IMR-90 (cell line): ENCODE results near the gene STX4. TPM values are rescaled to one million over a fixed set of nuclear protein-coding genes. Genes with fewer than 3 reads are reported as not detected.

Experiments used
- ATAC-seq: fragments of 200-7000 bp; cut with Tn5 transposase; 2 replicates; pipeline ENCODE4 v1.9.1; 2020; ENCODE audit warnings: low read depth, mild to moderate bottlenecking, moderate library complexity
- BruUV-seq: library from RNA; stranded (reverse); fragments of 400-500 nt; replicated peaks from 2 replicates; lab custom pipeline; 2021; lab: Mats Ljungman, UMichigan
- CTCF ChIA-PET: fragments of 300-600 bp; formaldehyde crosslinking; extraction: SDS; loops from one replicate; lab custom pipeline; 2021; ENCODE audit warnings: antibody characterized with exemption; lab: Yijun Ruan, JAX
- POLR2A ChIA-PET: fragments of 300-600 bp; sonication (Branson Sonifier 250); formaldehyde crosslinking; loops from one replicate; lab custom pipeline; 2022; ENCODE audit warnings: antibody characterized with exemption; ENCODE audit not compliant: unreplicated experiment; lab: Charles Lee
- DNase-seq: peaks from one replicate; pipeline ENCODE4 v3.0.0; 2013
- H2AFZ ChIP-seq: replicated peaks from 2 replicates; pipeline ENCODE3; 2013; ENCODE audit warnings: low read length, mild to moderate bottlenecking; ENCODE audit not compliant: poor library complexity
- H2AK5ac ChIP-seq: 2 replicates; pipeline ENCODE4 v1.6.1; 2013; ENCODE audit warnings: low read depth, low read length, inconsistent platforms
- H2AK9ac ChIP-seq: replicated peaks from 2 replicates; pipeline ENCODE3; 2013; ENCODE audit warnings: mild to moderate bottlenecking, low read depth, low read length, moderate library complexity; ENCODE audit not compliant: poor library complexity
- H2BK120ac ChIP-seq: 2 replicates; pipeline ENCODE4 v1.6.1; 2013; ENCODE audit warnings: low read depth, low read length, inconsistent platforms
- H2BK15ac ChIP-seq: 3 replicates; pipeline ENCODE4 v1.6.1; 2013; ENCODE audit warnings: low read depth, low read length, inconsistent platforms
- H2BK20ac ChIP-seq: 2 replicates; pipeline ENCODE4 v1.6.1; 2013; ENCODE audit warnings: low read depth, mild to moderate bottlenecking, inconsistent platforms, low read length, moderate library complexity
- H2BK5ac ChIP-seq: 2 replicates; pipeline ENCODE4 v1.6.1; 2013; ENCODE audit warnings: mild to moderate bottlenecking, low read depth, low read length, inconsistent platforms; ENCODE audit not compliant: poor library complexity, severe bottlenecking
- H3K14ac ChIP-seq: replicated peaks from 2 replicates; pipeline ENCODE4 v1.6.1; 2013; ENCODE audit warnings: low read depth, low read length, inconsistent platforms
- H3K18ac ChIP-seq: 2 replicates; pipeline ENCODE4 v1.6.1; 2013; ENCODE audit warnings: low read depth, low read length, control low read depth
- H3K23ac ChIP-seq: 2 replicates; pipeline ENCODE4 v1.6.1; 2013; ENCODE audit warnings: low read depth, low read length, inconsistent platforms
- H3K27ac ChIP-seq: 2 replicates; pipeline ENCODE4 v1.5.1; 2013; ENCODE audit warnings: mild to moderate bottlenecking, control low read depth, low read length; ENCODE audit not compliant: insufficient read depth
- H3K27me3 ChIP-seq: 2 replicates; pipeline ENCODE4 v1.6.1; 2013; ENCODE audit warnings: low read length; ENCODE audit not compliant: control insufficient read depth, insufficient read depth
- H3K36me3 ChIP-seq: 2 replicates; pipeline ENCODE4 v1.6.1; 2013; ENCODE audit warnings: low read length, mixed read lengths; ENCODE audit not compliant: control insufficient read depth, insufficient read depth
- H3K4ac ChIP-seq: 2 replicates; pipeline ENCODE4 v1.6.1; 2013; ENCODE audit warnings: low read depth, low read length, inconsistent platforms
- H3K4me1 ChIP-seq: 2 replicates; pipeline ENCODE4 v1.6.1; 2013; ENCODE audit warnings: low read length, mixed read lengths; ENCODE audit not compliant: control insufficient read depth, insufficient read depth
- H3K4me2 ChIP-seq: 2 replicates; pipeline ENCODE4 v1.6.1; 2013; ENCODE audit warnings: low read depth, mild to moderate bottlenecking, control low read depth, low read length, moderate library complexity
- H3K4me3 ChIP-seq: 2 replicates; pipeline ENCODE4 v1.5.1; 2013; ENCODE audit warnings: low read depth, mild to moderate bottlenecking, control low read depth, low read length, moderate library complexity; ENCODE audit not compliant: insufficient read depth
- H3K56ac ChIP-seq: 2 replicates; pipeline ENCODE4 v1.6.1; 2013; ENCODE audit warnings: low read length, inconsistent platforms; ENCODE audit not compliant: insufficient read depth; ENCODE audit errors: extremely low read depth
- H3K79me1 ChIP-seq, 2 experiments: 2 replicates each; pipeline ENCODE4 v1.6.1; 2013; ENCODE audit warnings: low read length in 2 of 2, inconsistent platforms in 1 of 2, low read depth in 1 of 2
- H3K9ac ChIP-seq: 2 replicates; pipeline ENCODE4 v1.6.1; 2013; ENCODE audit warnings: low read depth, low read length, control low read depth
- H3K9me1 ChIP-seq: 2 replicates; pipeline ENCODE4 v1.6.1; 2013; ENCODE audit warnings: low read length, inconsistent platforms; ENCODE audit not compliant: insufficient read depth
- H3K9me3 ChIP-seq: 2 replicates; pipeline ENCODE4 v1.6.1; 2013; ENCODE audit warnings: low read length; ENCODE audit not compliant: control insufficient read depth, insufficient read depth
- H4K20me1 ChIP-seq: 2 replicates; pipeline ENCODE4 v1.6.1; 2013; ENCODE audit warnings: low read length, inconsistent platforms; ENCODE audit not compliant: insufficient read depth
- H4K5ac ChIP-seq: 2 replicates; pipeline ENCODE4 v1.6.1; 2013; ENCODE audit warnings: mild to moderate bottlenecking, low read depth, low read length, control low read depth
- H4K8ac ChIP-seq, 2 experiments: 2 replicates each; pipeline ENCODE4 v1.6.1; 2013; ENCODE audit warnings: low read depth in 2 of 2, low read length in 2 of 2, control low read depth in 1 of 2, inconsistent platforms in 1 of 2
- H4K91ac ChIP-seq: 2 replicates; pipeline ENCODE4 v1.6.1; 2013; ENCODE audit warnings: low read depth, low read length, inconsistent platforms; ENCODE audit not compliant: insufficient read depth
- BHLHE40 ChIP-seq: fragments of 150-350 bp; IDR thresholded peaks from 2 replicates; pipeline ENCODE4 v1.6.1; 2016; ENCODE audit warnings: mild to moderate bottlenecking, low read depth, low read length
- CEBPB ChIP-seq: IDR thresholded peaks from 2 replicates; pipeline ENCODE4 v1.6.1; 2012; ENCODE audit warnings: low read depth, low read length, improper control_type of control experiment
- CHD1 ChIP-seq: IDR thresholded peaks from 2 replicates; pipeline ENCODE4 v1.6.1; 2012; ENCODE audit warnings: low read depth, low read length, improper control_type of control experiment
- FOS ChIP-seq: fragments of 150-350 bp; IDR thresholded peaks from 2 replicates; pipeline ENCODE4 v1.6.1; 2016; ENCODE audit warnings: low read depth, low read length
- MAFK ChIP-seq: IDR thresholded peaks from 2 replicates; pipeline ENCODE4 v1.6.1; 2012; ENCODE audit warnings: low read depth, low read length, improper control_type of control experiment
- MAZ ChIP-seq: IDR thresholded peaks from 2 replicates; pipeline ENCODE4 v1.6.1; 2012; ENCODE audit warnings: low read depth, mild to moderate bottlenecking, low read length, improper control_type of control experiment, moderate library complexity, borderline replicate concordance
- MXI1 ChIP-seq: IDR thresholded peaks from 2 replicates; pipeline ENCODE4 v1.6.1; 2012; ENCODE audit warnings: low read depth, mild to moderate bottlenecking, low read length, moderate library complexity, borderline replicate concordance
- NFE2L2 ChIP-seq: fragments of 150-350 bp; IDR thresholded peaks from 2 replicates; pipeline ENCODE4 v1.6.1; 2016; ENCODE audit warnings: low read depth, mild to moderate bottlenecking, low read length
- POLR2A ChIP-seq: IDR thresholded peaks from 2 replicates; pipeline ENCODE4 v1.6.1; 2012; ENCODE audit warnings: mild to moderate bottlenecking, low read depth, low read length
- RAD21 ChIP-seq: IDR thresholded peaks from 2 replicates; pipeline ENCODE4 v1.6.1; 2012; ENCODE audit warnings: low read length, improper control_type of control experiment
- RCOR1 ChIP-seq: IDR thresholded peaks from 2 replicates; pipeline ENCODE4 v1.6.1; 2012; ENCODE audit warnings: mild to moderate bottlenecking, low read length, improper control_type of control experiment; ENCODE audit not compliant: insufficient replicate concordance
- RFX5 ChIP-seq: IDR thresholded peaks from 2 replicates; pipeline ENCODE4 v1.8.0; 2012; ENCODE audit warnings: low read depth, mild to moderate bottlenecking, low read length, moderate library complexity
- SMC3 ChIP-seq: fragments of 150-350 bp; IDR thresholded peaks from 2 replicates; pipeline ENCODE4 v1.6.1; 2016; ENCODE audit warnings: low read depth, mild to moderate bottlenecking, antibody characterized with exemption, low read length, moderate library complexity
- WGBS, 2 experiments: methylation state at CpG; one replicate each; pipeline versions ENCODE4 v1.1.5 to v1.1.7; 2013; ENCODE audit warnings: missing lambda C conversion rate in 2 of 2; ENCODE audit not compliant: insufficient read length in 1 of 2; ENCODE audit errors: extremely low coverage in 2 of 2; 5-methylcytosine and 5-hydroxymethylcytosine counted together
- dilution Hi-C: fragments of 300-500 bp; cut with HindIII; formaldehyde crosslinking; loops from one replicate; pipeline ENCODE4 v1.14.3; 2018; ENCODE audit warnings: low sequenced_read_pairs; ENCODE audit not compliant: unreplicated experiment
- in situ Hi-C: fragments of 300-500 bp; cut with MboI; formaldehyde crosslinking; loops from 3 replicates; pipeline ENCODE4 v1.14.3; 2019; ENCODE audit warnings: low sequenced_read_pairs, inconsistent platforms, mixed read lengths
- intact Hi-C: fragments of 100-400 bp; cut with micrococcal nuclease; formaldehyde crosslinking; loops from 2 replicates; pipeline ENCODE4 v1.10.0; 2022
- polyA plus RNA-seq, 3 experiments: library from polyadenylated mRNA; depleted of rRNA; stranded (reverse); fragments of >200 nt; gene quantifications; 2 replicates each; pipeline ENCODE4 v1.2.3, GENCODE V29; 2012; ENCODE audit warnings: low replicate concordance in 1 of 3
- total RNA-seq: library from RNA; depleted of rRNA; stranded (reverse); fragments of >200 nt; gene quantifications from 2 replicates; pipeline ENCODE4 v1.2.3, GENCODE V29; 2012
- TF ChIP-seq, protein P1 (sequence below): conservative IDR thresholded peaks from 2 replicates; pipeline ENCODE4 v1.5.1; 2012; ENCODE audit warnings: mild to moderate bottlenecking, low read depth, low read length, improper control_type of control experiment
- TF ChIP-seq, protein P2 (sequence below): fragments of 150-350 bp; IDR thresholded peaks from 2 replicates; pipeline ENCODE4 v1.6.1; 2017; ENCODE audit warnings: mild to moderate bottlenecking, antibody characterized with exemption, low read length, low read depth
- TF ChIP-seq, protein P3 (sequence below): fragments of 150-350 bp; IDR thresholded peaks from 2 replicates; pipeline ENCODE4 v1.6.1; 2016; ENCODE audit warnings: low read depth, mild to moderate bottlenecking, low read length, moderate library complexity, borderline replicate concordance

The STX4 gene
- total and polyA plus RNA-seq, 2 of the 4 experiments (the other 2 are of a cell fraction), result 23.5 to 67.9 TPM

DNA sequence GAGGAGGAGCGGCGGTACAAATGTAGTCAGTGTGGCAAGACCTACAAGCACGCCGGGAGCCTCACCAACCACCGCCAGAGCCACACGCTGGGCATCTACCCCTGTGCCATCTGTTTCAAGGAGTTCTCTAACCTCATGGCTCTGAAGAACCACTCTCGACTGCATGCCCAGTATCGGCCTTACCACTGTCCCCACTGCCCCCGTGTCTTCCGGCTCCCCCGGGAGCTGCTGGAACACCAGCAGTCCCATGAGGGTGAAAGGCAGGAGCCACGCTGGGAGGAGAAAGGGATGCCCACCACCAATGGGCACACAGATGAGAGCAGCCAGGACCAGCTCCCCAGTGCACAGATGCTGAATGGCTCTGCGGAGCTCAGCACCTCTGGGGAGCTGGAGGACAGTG lies 43.7 kb downstream of the STX4 start:
- no peak overlapping the region for H3K27ac ChIP-seq
- CTCF ChIA-PET, result interaction anchor here (0.6 kb wide), 1 partner anchor 25 kb away, joined by 4 read pairs; no protein-coding TSS in a partner anchor
- intact Hi-C loops (loop anchor here (10.0 kb wide), 1 partner anchor 122 kb away; the partner anchor contains the start of gene SETD1A), dilution Hi-C loops (no loop called here), in situ Hi-C loops (loop anchor here (10.0 kb wide), 1 partner anchor 388 kb away; no protein-coding TSS in a partner anchor)
- 0 out of 2 replicates have a peak, but pooled peaks cover under 1% of the 10 kb centered on the region for H3K4me1 ChIP-seq
- no peak overlapping the region for H3K4me2 ChIP-seq
- DNase-seq (no peak), ATAC-seq (no peak)
- H3K9ac ChIP-seq, result no peak overlapping the region
- H4K20me1 ChIP-seq, result peaks cover 10% of the 10 kb centered on the region; the same call in 1 of the 2 replicates
- no peak overlapping the region for H2BK120ac ChIP-seq
- H4K5ac ChIP-seq, result no peak overlapping the region
- H2AFZ ChIP-seq, result no peak overlapping the region
- peaks cover 15 to 65% of the 10 kb centered on the region in 2 experiments for H3K79me1 ChIP-seq
- no TSS peak for BruUV-seq
- TF ChIP-seq, protein P1, sequence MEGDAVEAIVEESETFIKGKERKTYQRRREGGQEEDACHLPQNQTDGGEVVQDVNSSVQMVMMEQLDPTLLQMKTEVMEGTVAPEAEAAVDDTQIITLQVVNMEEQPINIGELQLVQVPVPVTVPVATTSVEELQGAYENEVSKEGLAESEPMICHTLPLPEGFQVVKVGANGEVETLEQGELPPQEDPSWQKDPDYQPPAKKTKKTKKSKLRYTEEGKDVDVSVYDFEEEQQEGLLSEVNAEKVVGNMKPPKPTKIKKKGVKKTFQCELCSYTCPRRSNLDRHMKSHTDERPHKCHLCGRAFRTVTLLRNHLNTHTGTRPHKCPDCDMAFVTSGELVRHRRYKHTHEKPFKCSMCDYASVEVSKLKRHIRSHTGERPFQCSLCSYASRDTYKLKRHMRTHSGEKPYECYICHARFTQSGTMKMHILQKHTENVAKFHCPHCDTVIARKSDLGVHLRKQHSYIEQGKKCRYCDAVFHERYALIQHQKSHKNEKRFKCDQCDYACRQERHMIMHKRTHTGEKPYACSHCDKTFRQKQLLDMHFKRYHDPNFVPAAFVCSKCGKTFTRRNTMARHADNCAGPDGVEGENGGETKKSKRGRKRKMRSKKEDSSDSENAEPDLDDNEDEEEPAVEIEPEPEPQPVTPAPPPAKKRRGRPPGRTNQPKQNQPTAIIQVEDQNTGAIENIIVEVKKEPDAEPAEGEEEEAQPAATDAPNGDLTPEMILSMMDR, result no peak
- TF ChIP-seq FOS (no peak), SMC3 (no peak), MAZ (no peak), CEBPB (no peak), BHLHE40 (no peak), MAFK (no peak), MXI1 (no peak), RCOR1 (no peak), RAD21 (no peak), NFE2L2 (no peak), RFX5 (no peak), POLR2A (no peak), CHD1 (no peak)
- TF ChIP-seq, protein P2, sequence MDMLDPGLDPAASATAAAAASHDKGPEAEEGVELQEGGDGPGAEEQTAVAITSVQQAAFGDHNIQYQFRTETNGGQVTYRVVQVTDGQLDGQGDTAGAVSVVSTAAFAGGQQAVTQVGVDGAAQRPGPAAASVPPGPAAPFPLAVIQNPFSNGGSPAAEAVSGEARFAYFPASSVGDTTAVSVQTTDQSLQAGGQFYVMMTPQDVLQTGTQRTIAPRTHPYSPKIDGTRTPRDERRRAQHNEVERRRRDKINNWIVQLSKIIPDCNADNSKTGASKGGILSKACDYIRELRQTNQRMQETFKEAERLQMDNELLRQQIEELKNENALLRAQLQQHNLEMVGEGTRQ, result no peak
- TF ChIP-seq, protein P3, sequence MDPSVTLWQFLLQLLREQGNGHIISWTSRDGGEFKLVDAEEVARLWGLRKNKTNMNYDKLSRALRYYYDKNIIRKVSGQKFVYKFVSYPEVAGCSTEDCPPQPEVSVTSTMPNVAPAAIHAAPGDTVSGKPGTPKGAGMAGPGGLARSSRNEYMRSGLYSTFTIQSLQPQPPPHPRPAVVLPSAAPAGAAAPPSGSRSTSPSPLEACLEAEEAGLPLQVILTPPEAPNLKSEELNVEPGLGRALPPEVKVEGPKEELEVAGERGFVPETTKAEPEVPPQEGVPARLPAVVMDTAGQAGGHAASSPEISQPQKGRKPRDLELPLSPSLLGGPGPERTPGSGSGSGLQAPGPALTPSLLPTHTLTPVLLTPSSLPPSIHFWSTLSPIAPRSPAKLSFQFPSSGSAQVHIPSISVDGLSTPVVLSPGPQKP, result no peak
- H2AK5ac ChIP-seq, result no peak overlapping the region
- H3K36me3 ChIP-seq, result peaks cover 56% of the 10 kb centered on the region
- H3K4me3 ChIP-seq, result no peak overlapping the region
- H4K91ac ChIP-seq, result no peak overlapping the region
- WGBS, 2 experiments, result 100% methylated on average over 7 of the region's 13 CpGs; no CpG with 5 or more reads in 1 of the 2 experiments
- no peak overlapping the region for H3K23ac ChIP-seq
- H4K8ac ChIP-seq, result no peak overlapping the region
- no peaks in the 10 kb centered on the region for H3K27me3 ChIP-seq
- H2AK9ac ChIP-seq, result no peak overlapping the region
- H2BK15ac ChIP-seq, result no peak overlapping the region
- no peak overlapping the region for H3K56ac ChIP-seq
- H3K14ac ChIP-seq, result no peak overlapping the region
- H3K9me3 ChIP-seq, result no peaks in the 10 kb centered on the region
- no peak overlapping the region for H2BK20ac ChIP-seq
- H2BK5ac ChIP-seq, result no peak overlapping the region
- no peaks in the 10 kb centered on the region for H3K9me1 ChIP-seq
- H3K18ac ChIP-seq, result no peak overlapping the region
- no peak overlapping the region for H3K4ac ChIP-seq
- POLR2A ChIA-PET, result no interaction called here
